Loucy (cell line): ENCODE measurements around the gene ZNF562.

Source experiments
- H2AFZ ChIP-seq: fragments of 200-600 bp; sonication (generic); 2 replicates; pipeline ENCODE4 v1.6.0; 2016; ENCODE audit warnings: antibody characterized with exemption, mild to moderate bottlenecking, low read length, moderate library complexity
- H3F3A ChIP-seq: fragments of 200-600 bp; 2 replicates; pipeline ENCODE4 v1.6.0; 2016; ENCODE audit warnings: antibody characterized with exemption, low read depth, mild to moderate bottlenecking
- H3K27me3 ChIP-seq: fragments of 200-600 bp; sonication (generic); 2 replicates; pipeline ENCODE4 v1.6.1; 2014; ENCODE audit warnings: low read length, mild to moderate bottlenecking; ENCODE audit not compliant: insufficient read depth, poor library complexity, severe bottlenecking
- H3K36me3 ChIP-seq: fragments of 200-600 bp; sonication (generic); 2 replicates; pipeline ENCODE4 v1.6.1; 2016; ENCODE audit warnings: low read length; ENCODE audit not compliant: insufficient read depth
- H3K4me1 ChIP-seq: fragments of 200-600 bp; sonication (generic); 2 replicates; pipeline ENCODE4 v1.5.1; 2014; ENCODE audit warnings: low read length, mild to moderate bottlenecking; ENCODE audit not compliant: insufficient read depth, poor library complexity, severe bottlenecking
- H3K4me2 ChIP-seq: fragments of 200-600 bp; sonication (generic); 2 replicates; pipeline ENCODE4 v1.6.0; 2014; ENCODE audit warnings: antibody characterized with exemption, low read length, low read depth, mild to moderate bottlenecking; ENCODE audit not compliant: poor library complexity, severe bottlenecking
- H3K4me3 ChIP-seq: fragments of 200-600 bp; sonication (generic); 2 replicates; pipeline ENCODE4 v1.5.1; 2014; ENCODE audit warnings: low read length, mild to moderate bottlenecking, mixed read lengths; ENCODE audit not compliant: poor library complexity, severe bottlenecking
- H3K79me2 ChIP-seq: fragments of 200-600 bp; sonication (generic); 2 replicates; pipeline ENCODE4 v1.6.1; 2014; ENCODE audit warnings: low read length; ENCODE audit not compliant: insufficient read depth
- H3K9ac ChIP-seq: fragments of 200-600 bp; sonication (generic); 2 replicates; pipeline ENCODE4 v1.6.0; 2014; ENCODE audit warnings: mild to moderate bottlenecking, low read depth, low read length, moderate library complexity; ENCODE audit not compliant: poor library complexity, severe bottlenecking
- H3K9me2 ChIP-seq: fragments of 200-600 bp; sonication (generic); replicated peaks from 2 replicates; pipeline ENCODE4 v1.6.1; 2016; ENCODE audit warnings: low read depth, low read length, mixed read lengths
- H3K9me3 ChIP-seq: fragments of 200-600 bp; sonication (generic); 2 replicates; pipeline ENCODE4 v1.6.1; 2014; ENCODE audit warnings: mild to moderate bottlenecking, antibody characterized with exemption, low read length, low read depth; ENCODE audit not compliant: insufficient read depth
- H4K20me1 ChIP-seq: fragments of 200-600 bp; sonication (generic); 2 replicates; pipeline ENCODE4 v1.6.0; 2014; ENCODE audit warnings: antibody characterized with exemption, low read length, mild to moderate bottlenecking; ENCODE audit not compliant: insufficient read depth, poor library complexity, severe bottlenecking
- EZH2phosphoT487 ChIP-seq: fragments of 200-600 bp; IDR thresholded peaks from 2 replicates; pipeline ENCODE4 v1.6.1; 2018; ENCODE audit warnings: antibody characterized with exemption, mild to moderate bottlenecking, moderate library complexity, borderline replicate concordance
- TF ChIP-seq, protein P1 (sequence below): fragments of 200-600 bp; sonication (generic); conservative IDR thresholded peaks from 2 replicates; pipeline ENCODE4 v1.5.1; 2014; ENCODE audit warnings: mild to moderate bottlenecking, antibody characterized with exemption, low read length

ZNF562 gene

DNA sequence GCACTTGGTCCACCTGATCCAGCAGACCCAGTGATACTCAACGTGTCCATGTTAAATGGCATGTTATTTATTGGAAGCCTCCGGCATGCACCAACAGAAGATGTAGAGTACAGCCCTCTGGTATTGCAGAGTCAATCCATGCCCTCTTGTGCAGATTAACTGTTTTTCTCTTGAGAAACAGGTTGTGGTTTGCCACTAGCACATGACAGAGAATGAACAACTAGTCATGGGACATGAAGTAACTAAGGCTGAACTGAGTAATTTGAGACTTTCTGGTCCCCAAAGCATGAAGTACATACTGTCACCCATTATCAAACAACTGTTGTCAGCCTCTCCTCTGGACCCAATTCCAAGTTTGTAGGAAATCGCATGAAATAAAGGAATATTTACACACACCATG lies 3.2 kb downstream of the ZNF562 start:
- Histone ChIP-seq H3F3A (no peaks in the 10 kb centered on the region), H3K27me3 (no peaks in the 10 kb centered on the region), H3K4me3 (no peak overlapping the region), H2AFZ (no peak overlapping the region), H4K20me1 (no peaks in the 10 kb centered on the region), H3K4me2 (peak overlapping the region; percentile 2), H3K36me3 (no peaks in the 10 kb centered on the region), H3K79me2 (peaks cover 16% of the 10 kb centered on the region; the same call in 1 of the 2 replicates), H3K9me3 (peaks cover 6% of the 10 kb centered on the region; the same call in 1 of the 2 replicates), H3K9me2 (no peaks in the 10 kb centered on the region), H3K4me1 (no peaks in the 10 kb centered on the region), H3K9ac (no peak overlapping the region)
- TF ChIP-seq, protein P1, sequence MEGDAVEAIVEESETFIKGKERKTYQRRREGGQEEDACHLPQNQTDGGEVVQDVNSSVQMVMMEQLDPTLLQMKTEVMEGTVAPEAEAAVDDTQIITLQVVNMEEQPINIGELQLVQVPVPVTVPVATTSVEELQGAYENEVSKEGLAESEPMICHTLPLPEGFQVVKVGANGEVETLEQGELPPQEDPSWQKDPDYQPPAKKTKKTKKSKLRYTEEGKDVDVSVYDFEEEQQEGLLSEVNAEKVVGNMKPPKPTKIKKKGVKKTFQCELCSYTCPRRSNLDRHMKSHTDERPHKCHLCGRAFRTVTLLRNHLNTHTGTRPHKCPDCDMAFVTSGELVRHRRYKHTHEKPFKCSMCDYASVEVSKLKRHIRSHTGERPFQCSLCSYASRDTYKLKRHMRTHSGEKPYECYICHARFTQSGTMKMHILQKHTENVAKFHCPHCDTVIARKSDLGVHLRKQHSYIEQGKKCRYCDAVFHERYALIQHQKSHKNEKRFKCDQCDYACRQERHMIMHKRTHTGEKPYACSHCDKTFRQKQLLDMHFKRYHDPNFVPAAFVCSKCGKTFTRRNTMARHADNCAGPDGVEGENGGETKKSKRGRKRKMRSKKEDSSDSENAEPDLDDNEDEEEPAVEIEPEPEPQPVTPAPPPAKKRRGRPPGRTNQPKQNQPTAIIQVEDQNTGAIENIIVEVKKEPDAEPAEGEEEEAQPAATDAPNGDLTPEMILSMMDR, result no peak
- TF ChIP-seq EZH2phosphoT487, result no peak

DNA sequence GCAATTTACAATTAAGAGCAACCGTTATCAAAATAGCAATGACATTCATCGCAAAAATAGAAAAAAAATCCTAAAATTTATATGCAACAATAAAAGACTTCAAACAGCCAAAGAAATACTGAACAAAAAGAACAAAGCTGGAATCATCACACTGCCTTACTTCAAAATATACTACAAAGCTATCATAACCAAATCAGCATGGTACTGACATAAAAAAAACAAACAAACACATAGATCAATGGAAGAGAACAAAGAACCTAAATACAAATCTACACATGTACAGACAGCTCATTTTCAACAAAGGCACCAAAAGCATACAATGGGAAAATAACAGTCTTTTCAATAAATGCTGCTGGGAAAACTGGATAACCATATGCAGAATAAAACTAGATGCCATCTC lies 6.4 kb downstream of the ZNF562 start:
- Histone ChIP-seq H3K9me2 (no peaks in the 10 kb centered on the region), H3K9ac (no peak overlapping the region), H3K36me3 (no peaks in the 10 kb centered on the region), H4K20me1 (no peaks in the 10 kb centered on the region), H3K79me2 (peaks cover 9% of the 10 kb centered on the region; the same call in 1 of the 2 replicates), H3K27me3 (no peaks in the 10 kb centered on the region), H2AFZ (no peak overlapping the region), H3K9me3 (peaks cover 3% of the 10 kb centered on the region; the same call in 1 of the 2 replicates), H3K4me2 (no peak overlapping the region), H3F3A (no peaks in the 10 kb centered on the region), H3K4me1 (no peaks in the 10 kb centered on the region), H3K4me3 (no peak overlapping the region)
- TF ChIP-seq EZH2phosphoT487, result no peak
- TF ChIP-seq, protein P1, result no peak

DNA sequence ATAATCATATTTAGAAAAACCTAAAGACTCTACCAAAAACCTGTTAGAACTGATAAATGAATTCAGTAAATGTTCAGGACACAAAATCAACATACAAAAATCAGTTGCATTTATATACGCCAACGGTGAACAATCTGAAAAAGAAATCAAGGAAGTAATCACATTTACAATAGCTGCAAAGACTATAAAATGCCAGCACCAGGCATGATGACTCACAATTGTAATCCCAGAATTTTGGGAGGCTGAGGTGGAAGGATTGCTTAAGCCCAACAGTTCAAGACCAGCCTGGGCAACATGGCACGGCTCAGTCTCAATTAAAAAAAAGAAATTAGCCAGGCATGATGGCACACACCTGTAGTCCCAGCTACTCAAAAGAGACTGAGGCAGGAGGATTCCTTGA lies 7.0 kb downstream of the ZNF562 start:
- Histone ChIP-seq H3K4me3 (no peak overlapping the region), H3K9me3 (0 out of 2 replicates have a peak, but pooled peaks cover 3% of the 10 kb centered on the region), H2AFZ (no peak overlapping the region), H3K9me2 (no peaks in the 10 kb centered on the region), H3K79me2 (peaks cover 7% of the 10 kb centered on the region; the same call in 1 of the 2 replicates), H3F3A (no peaks in the 10 kb centered on the region), H3K4me2 (no peak overlapping the region), H3K27me3 (no peaks in the 10 kb centered on the region), H3K9ac (no peak overlapping the region), H4K20me1 (no peaks in the 10 kb centered on the region), H3K36me3 (no peaks in the 10 kb centered on the region), H3K4me1 (no peaks in the 10 kb centered on the region)
- TF ChIP-seq, protein P1, result no peak
- TF ChIP-seq EZH2phosphoT487, result no peak
